IPS-20b (cell line): ENCODE results near the gene PLAAT4.
"Not testable (repeated sequence)": the region's sequence is repeated elsewhere in the genome, so short reads cannot be mapped to it uniquely, and the experiment has no call there.

Experiments used
- H3K27ac ChIP-seq: one replicate; pipeline ENCODE4 v1.5.1; 2013; ENCODE audit warnings: low read length
- H3K27me3 ChIP-seq: 2 replicates; pipeline ENCODE4 v1.6.1; 2013; ENCODE audit warnings: mild to moderate bottlenecking, low read length, inconsistent platforms; ENCODE audit not compliant: insufficient read depth
- H3K36me3 ChIP-seq: 2 replicates; pipeline ENCODE4 v1.6.1; 2013; ENCODE audit warnings: low read depth, mild to moderate bottlenecking, inconsistent platforms, low read length, moderate library complexity; ENCODE audit not compliant: insufficient read depth
- H3K4me1 ChIP-seq: 2 replicates; pipeline ENCODE4 v1.6.1; 2013; ENCODE audit warnings: mild to moderate bottlenecking, control low read depth, inconsistent platforms, low read length, moderate library complexity; ENCODE audit not compliant: insufficient read depth
- H3K4me3 ChIP-seq: 2 replicates; pipeline ENCODE4 v1.5.1; 2013; ENCODE audit warnings: mild to moderate bottlenecking, low read length, inconsistent platforms
- H3K9ac ChIP-seq: 2 replicates; pipeline ENCODE4 v1.6.1; 2013; ENCODE audit warnings: low read depth, mild to moderate bottlenecking, inconsistent platforms, low read length, moderate library complexity
- H3K9me3 ChIP-seq: 2 replicates; pipeline ENCODE4 v1.6.1; 2013; ENCODE audit warnings: mild to moderate bottlenecking, low read depth, low read length, inconsistent platforms; ENCODE audit not compliant: insufficient read depth

PLAAT4 gene

DNA sequence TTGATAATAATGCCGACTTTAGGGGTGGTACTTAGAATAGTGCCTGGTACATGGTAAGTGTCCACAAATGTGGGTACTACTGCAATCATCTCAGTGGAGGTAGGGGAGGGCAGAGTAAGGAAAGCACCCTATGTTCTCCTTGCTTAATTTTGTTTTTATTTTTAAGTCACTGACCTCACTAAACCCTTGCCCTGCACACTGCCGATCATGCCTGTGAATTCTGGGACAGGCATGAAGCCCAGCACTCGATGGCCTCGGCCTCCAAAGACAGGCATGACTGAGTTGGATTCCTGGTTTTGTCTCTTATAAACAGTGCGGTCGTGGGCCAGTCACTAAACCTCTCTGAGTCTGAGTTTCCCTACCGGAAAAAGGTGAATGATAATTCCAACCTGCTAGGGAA, 23.8 kb upstream of the PLAAT4 start:
- Histone ChIP-seq H3K36me3 (no peaks in the 10 kb centered on the region), H3K4me1 (0 out of 2 replicates have a peak, but pooled peaks cover 7% of the 10 kb centered on the region), H3K9me3 (no peaks in the 10 kb centered on the region), H3K4me3 (no peak overlapping the region), H3K27me3 (no peaks in the 10 kb centered on the region), H3K27ac (no peak overlapping the region), H3K9ac (no peak overlapping the region)

DNA sequence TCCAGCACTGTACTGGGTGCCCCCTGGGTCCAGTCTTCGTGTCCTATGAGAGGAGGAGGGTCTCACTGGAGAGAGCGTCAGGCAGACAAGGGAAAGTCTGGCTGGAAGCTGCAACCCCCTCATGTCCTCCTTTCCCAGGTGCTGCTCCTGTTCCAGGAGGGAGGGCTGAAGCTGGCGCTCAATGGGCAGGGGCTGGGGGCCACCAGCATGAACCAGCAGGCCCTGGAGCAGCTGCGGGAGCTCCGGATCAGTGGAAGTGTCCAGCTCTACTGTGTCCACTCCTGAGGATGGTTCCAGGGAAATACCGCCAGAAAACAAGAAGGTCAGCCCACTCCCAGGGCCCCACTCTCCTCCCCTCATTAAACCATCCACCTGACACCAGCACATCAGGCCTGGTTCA, 20.5 kb upstream of the PLAAT4 start:
- no peaks in the 10 kb centered on the region; the same call in 1 of the 2 replicates for H3K9me3 ChIP-seq
- no peaks in the 10 kb centered on the region for H3K27me3 ChIP-seq
- no peak overlapping the region for H3K27ac ChIP-seq
- H3K9ac ChIP-seq, result no peak overlapping the region
- no peak overlapping the region for H3K4me3 ChIP-seq
- H3K4me1 ChIP-seq, result no peaks in the 10 kb centered on the region
- H3K36me3 ChIP-seq, result no peaks in the 10 kb centered on the region

DNA sequence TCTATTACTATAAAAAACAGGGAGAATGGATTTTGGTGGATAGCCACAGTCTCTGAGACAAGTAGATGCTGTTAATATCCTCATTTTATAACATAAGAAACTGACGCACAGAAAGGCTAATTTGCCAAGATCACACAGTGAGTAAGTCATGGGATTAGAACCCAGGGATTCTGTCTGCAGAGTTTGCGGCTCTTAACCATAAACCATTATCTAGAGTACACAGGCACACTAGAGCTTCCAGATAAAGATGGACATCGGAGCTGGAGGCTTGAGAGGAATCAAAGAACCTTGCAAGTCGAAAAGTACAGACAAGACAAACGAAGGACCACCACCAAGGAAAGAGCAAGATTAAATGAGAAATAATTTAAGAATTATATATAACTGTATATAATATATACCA, 19.5 kb upstream of the PLAAT4 start:
- no peak overlapping the region for H3K27ac ChIP-seq
- no peaks in the 10 kb centered on the region for H3K27me3 ChIP-seq
- no peaks in the 10 kb centered on the region; the same call in 1 of the 2 replicates for H3K9me3 ChIP-seq
- no peak overlapping the region for H3K9ac ChIP-seq
- H3K4me1 ChIP-seq, result no peaks in the 10 kb centered on the region
- H3K4me3 ChIP-seq, result no peak overlapping the region
- H3K36me3 ChIP-seq, result no peaks in the 10 kb centered on the region

DNA sequence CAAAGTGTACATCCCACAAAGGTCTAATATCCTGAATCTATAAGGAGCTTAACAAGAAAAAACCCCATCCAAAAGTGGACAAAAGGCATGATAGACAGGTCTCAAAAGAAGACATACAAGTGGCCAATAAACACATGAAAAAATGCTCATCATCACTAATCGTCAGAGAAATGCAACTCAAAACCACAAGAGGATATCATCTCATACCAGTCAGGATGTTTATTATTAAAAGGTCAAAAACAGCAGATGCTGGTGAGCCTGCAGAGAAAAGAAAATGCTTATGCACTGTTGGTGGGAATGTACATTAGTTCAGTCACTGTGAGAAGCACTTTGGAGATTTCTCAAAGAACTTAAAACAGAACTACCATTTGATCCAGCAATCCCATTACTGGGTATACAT, 18.1 kb upstream of the PLAAT4 start:
- no peak overlapping the region for H3K9ac ChIP-seq
- H3K27me3 ChIP-seq, result no peaks in the 10 kb centered on the region
- H3K4me3 ChIP-seq, result no peak overlapping the region
- H3K4me1 ChIP-seq, result no peaks in the 10 kb centered on the region
- H3K36me3 ChIP-seq, result no peaks in the 10 kb centered on the region
- no peaks in the 10 kb centered on the region; the same call in 1 of the 2 replicates for H3K9me3 ChIP-seq
- H3K27ac ChIP-seq, result no peak overlapping the region

- Histone ChIP-seq H3K9ac (no peak overlapping the region), H3K36me3 (no peaks in the 10 kb centered on the region), H3K4me3 (no peak overlapping the region), H3K27me3 (no peaks in the 10 kb centered on the region), H3K9me3 (peaks cover 11% of the 10 kb centered on the region), H3K4me1 (no peaks in the 10 kb centered on the region), H3K27ac (no peak overlapping the region)
Measured at GRCh38 chr11:63520606-63521170, 15.9 kb upstream of the PLAAT4 start.

DNA sequence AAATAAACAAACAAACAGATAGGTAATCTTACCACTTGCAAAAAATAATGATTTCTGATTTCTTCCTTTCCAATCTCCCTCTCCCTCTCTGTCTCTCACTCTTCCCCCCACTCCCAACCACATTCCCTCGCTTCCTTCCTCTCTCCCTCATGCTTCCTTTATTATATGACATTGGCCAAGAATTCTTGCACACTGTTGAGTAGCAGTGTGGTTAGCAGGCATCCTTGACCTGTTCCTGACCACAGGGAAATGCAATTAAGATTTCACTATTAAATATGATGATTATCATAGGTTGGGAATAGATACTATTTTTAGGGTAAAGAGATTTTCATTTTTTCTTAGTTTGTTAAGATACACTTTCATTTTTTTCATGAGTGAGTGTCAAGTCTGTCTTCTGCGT, 14.7 kb upstream of the PLAAT4 start:
- Histone ChIP-seq H3K27me3 (no peaks in the 10 kb centered on the region), H3K4me3 (no peak overlapping the region), H3K4me1 (no peaks in the 10 kb centered on the region), H3K9ac (no peak overlapping the region), H3K36me3 (no peaks in the 10 kb centered on the region), H3K9me3 (peaks cover 11% of the 10 kb centered on the region), H3K27ac (no peak overlapping the region)

DNA sequence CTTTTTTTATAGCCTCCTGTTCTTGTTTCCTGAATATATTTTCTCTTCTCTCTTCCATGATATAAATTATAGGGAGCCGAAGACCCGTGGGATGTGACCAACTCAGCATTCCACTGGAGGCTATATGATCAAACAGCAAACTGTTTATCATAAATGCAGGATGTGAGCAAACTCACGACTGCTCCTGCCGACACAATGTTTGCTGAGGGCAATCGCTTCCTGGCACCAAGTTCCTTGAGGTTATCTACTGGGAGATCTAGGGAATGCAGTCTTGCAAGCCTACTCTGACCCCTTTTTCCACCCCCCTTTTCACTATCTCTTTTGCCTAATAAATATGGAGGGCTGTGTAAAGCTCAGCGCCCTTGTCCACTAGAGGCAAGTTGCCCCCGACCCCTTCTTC, 13.5 kb upstream of the PLAAT4 start:
- Histone ChIP-seq H3K36me3 (no peaks in the 10 kb centered on the region), H3K27me3 (no peaks in the 10 kb centered on the region), H3K4me1 (peaks cover 6% of the 10 kb centered on the region; the same call in 1 of the 2 replicates), H3K4me3 (no peak overlapping the region), H3K27ac (no peak overlapping the region), H3K9ac (no peak overlapping the region), H3K9me3 (peaks cover 11% of the 10 kb centered on the region)

DNA sequence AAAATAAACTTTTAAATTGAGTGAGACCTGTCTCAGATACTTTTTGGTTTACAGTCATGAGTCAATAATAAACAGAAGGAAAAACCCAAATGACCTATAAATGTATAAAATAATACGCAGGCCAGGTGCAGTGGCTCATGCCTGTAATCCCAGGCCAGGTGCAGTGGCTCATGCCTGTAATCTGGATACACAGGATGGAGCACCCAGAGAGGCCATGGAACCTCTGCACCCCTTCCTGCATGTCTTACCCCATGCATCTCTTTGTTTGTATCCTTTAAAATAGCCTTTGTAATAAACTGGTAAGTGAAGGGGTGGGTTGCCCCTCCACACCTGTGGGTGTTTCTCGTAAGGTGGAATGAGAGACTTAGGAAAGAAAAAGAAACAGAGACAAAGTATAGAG, 8.9 kb upstream of the PLAAT4 start:
- peaks cover 33% of the 10 kb centered on the region for H3K4me1 ChIP-seq
- H3K27ac ChIP-seq, result peak overlapping the region; percentile 7
- H3K36me3 ChIP-seq, result no peaks in the 10 kb centered on the region
- H3K9ac ChIP-seq, result peak overlapping the region; percentile 47
- no peaks in the 10 kb centered on the region for H3K27me3 ChIP-seq
- peak overlapping the region; percentile 3; the same call in 1 of the 2 replicates for H3K4me3 ChIP-seq
- H3K9me3 ChIP-seq, result peaks cover 11% of the 10 kb centered on the region

DNA sequence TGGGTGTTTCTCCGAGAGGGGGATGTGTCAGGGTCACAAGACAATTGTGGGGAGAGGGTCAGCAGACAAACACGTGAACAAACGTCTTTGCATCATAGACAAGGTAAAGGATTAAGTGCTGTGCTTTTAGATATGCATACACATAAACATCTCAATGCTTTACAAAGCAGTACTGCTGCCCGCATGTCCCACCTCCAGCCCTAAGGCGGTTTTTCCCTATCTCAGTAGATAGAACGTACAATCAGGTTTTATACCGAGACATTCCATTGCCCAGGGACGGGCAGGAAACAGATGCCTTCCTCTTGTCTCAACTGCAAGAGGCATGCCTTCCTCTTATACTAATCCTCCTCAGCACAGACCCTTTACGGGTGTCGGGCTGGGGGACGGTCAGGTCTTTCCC, 8.5 kb upstream of the PLAAT4 start:
- H3K36me3 ChIP-seq, H3K27me3 ChIP-seq, H3K27ac ChIP-seq, H3K9ac ChIP-seq, H3K4me3 ChIP-seq: not testable (repeated sequence)
- peaks cover 38% of the 10 kb centered on the region for H3K4me1 ChIP-seq
- peaks cover 11% of the 10 kb centered on the region for H3K9me3 ChIP-seq

- H3K4me1 ChIP-seq, result peaks cover 42% of the 10 kb centered on the region
- H3K36me3 ChIP-seq, H3K27me3 ChIP-seq, H3K9me3 ChIP-seq: not testable (repeated sequence)
- peak overlapping the region; percentile 20; the same call in 1 of the 2 replicates for H3K4me3 ChIP-seq
- H3K9ac ChIP-seq, result peak overlapping the region; percentile 74
- H3K27ac ChIP-seq, result peak overlapping the region; percentile 50
Measured at GRCh38 chr11:63528729-63529278, 7.8 kb upstream of the PLAAT4 start.

- H3K9me3 ChIP-seq, H3K36me3 ChIP-seq, H3K27me3 ChIP-seq: not testable (repeated sequence)
- Histone ChIP-seq H3K4me1 (peaks cover 42% of the 10 kb centered on the region), H3K9ac (peak overlapping the region; percentile 74), H3K4me3 (peak overlapping the region; percentile 21), H3K27ac (peak overlapping the region; percentile 50)
Measured at GRCh38 chr11:63529373-63529772, 7.2 kb upstream of the PLAAT4 start.

DNA sequence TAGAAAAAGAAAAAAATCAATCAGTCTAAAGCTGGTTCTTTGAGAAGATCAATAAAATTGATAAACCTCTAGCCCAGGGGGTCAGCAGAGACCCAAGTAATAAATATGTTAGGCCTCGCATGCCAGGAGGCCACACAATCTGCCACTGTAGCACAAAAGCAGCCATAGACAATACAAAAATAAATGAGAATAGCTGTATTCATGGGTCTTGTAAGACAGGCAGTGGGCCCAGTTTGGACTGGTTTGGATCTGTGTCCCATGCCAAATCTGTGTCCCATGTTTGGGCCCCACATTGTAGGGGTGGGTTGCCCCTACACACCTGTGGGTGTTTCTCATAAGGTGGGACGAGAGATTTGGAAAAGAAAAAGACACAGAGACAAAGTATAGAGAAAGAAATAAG, 6.6 kb upstream of the PLAAT4 start:
- Histone ChIP-seq H3K27ac (peak overlapping the region; percentile 81), H3K9ac (peak overlapping the region; percentile 74), H3K9me3 (no peaks in the 10 kb centered on the region), H3K4me1 (peaks cover 42% of the 10 kb centered on the region), H3K27me3 (no peaks in the 10 kb centered on the region), H3K4me3 (peak overlapping the region; percentile 21; the same call in 1 of the 2 replicates), H3K36me3 (no peaks in the 10 kb centered on the region)
